BE2C (cell line): ENCODE results near the gene ADGRL3.
A peak's percentile ranks its signal among the peaks of the same experiment; 100 is the strongest.

Experiments used
- DNase-seq: peaks from one replicate; pipeline ENCODE4 v3.0.0-alpha.2; 2020
- H3K27me3 ChIP-seq: fragments of 250-450 bp; sonication (Bioruptor Pico); 2 replicates; pipeline ENCODE4 v1.5.1; 2020; ENCODE audit warnings: mild to moderate bottlenecking
- H3K36me3 ChIP-seq: fragments of 250-450 bp; sonication (Bioruptor Pico); 2 replicates; pipeline ENCODE4 v1.5.1; 2020; ENCODE audit warnings: mild to moderate bottlenecking
- H3K4me1 ChIP-seq: fragments of 250-450 bp; sonication (Bioruptor Pico); 2 replicates; pipeline ENCODE4 v1.5.1; 2020
- H3K4me3 ChIP-seq: 2 replicates; pipeline ENCODE4 v1.5.1; 2011; ENCODE audit warnings: low read depth, low read length
- H3K9me3 ChIP-seq: fragments of 250-450 bp; sonication (Bioruptor Pico); 2 replicates; pipeline ENCODE4 v1.5.1; 2020
- TF ChIP-seq, protein P1 (sequence below): IDR thresholded peaks from 2 replicates; pipeline ENCODE4 v1.5.1; 2012; ENCODE audit warnings: mild to moderate bottlenecking, low read depth, low read length

The ADGRL3 gene

DNA sequence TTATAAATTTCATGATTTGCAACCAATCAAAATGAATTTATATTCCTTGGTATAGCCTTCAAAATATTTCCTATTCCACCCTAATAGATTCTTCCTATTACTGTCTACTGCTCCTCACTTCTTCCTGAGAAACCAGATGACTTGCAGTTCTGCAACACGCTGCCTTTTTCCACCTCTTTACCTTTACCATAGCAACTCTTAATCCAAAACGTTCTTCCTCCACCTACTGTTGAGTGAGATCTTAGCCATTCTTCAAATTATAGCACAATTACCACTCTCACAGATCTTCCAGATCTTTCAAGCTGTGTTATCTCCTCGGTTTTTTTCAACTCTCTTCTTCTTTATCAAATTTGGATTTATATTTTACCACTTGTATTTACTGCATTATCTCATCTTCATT is 289.8 kb downstream of the ADGRL3 start:
- Histone ChIP-seq H3K36me3 (no peaks in the 10 kb centered on the region), H3K9me3 (no peaks in the 10 kb centered on the region), H3K27me3 (no peaks in the 10 kb centered on the region), H3K4me3 (no peak overlapping the region), H3K4me1 (no peaks in the 10 kb centered on the region)
- TF ChIP-seq, protein P1, sequence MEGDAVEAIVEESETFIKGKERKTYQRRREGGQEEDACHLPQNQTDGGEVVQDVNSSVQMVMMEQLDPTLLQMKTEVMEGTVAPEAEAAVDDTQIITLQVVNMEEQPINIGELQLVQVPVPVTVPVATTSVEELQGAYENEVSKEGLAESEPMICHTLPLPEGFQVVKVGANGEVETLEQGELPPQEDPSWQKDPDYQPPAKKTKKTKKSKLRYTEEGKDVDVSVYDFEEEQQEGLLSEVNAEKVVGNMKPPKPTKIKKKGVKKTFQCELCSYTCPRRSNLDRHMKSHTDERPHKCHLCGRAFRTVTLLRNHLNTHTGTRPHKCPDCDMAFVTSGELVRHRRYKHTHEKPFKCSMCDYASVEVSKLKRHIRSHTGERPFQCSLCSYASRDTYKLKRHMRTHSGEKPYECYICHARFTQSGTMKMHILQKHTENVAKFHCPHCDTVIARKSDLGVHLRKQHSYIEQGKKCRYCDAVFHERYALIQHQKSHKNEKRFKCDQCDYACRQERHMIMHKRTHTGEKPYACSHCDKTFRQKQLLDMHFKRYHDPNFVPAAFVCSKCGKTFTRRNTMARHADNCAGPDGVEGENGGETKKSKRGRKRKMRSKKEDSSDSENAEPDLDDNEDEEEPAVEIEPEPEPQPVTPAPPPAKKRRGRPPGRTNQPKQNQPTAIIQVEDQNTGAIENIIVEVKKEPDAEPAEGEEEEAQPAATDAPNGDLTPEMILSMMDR: no peak
- DNase-seq: no peak

DNA sequence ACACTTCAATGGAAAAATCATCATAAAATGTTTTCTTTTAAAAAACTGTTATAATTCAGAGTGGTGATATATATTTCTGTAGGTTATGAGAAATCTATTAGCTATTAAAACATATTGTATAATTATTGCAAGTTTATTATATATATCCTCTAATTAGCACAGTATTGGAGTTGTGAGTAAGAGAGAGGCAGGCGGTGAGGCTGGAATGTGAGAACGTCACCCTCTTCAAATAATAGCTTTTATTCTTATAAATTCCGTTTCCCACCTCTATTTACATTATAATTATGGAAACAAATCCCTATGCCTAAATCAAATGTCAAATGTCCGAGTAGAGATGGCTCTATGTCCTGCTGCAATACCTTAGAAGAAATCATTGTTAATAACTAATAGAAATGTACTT is 292.9 kb downstream of the ADGRL3 start:
- no peak for DNase-seq
- no peaks in the 10 kb centered on the region for H3K36me3 ChIP-seq
- no peak overlapping the region for H3K4me3 ChIP-seq
- TF ChIP-seq, protein P1: no peak
- H3K9me3 ChIP-seq: no peaks in the 10 kb centered on the region
- no peaks in the 10 kb centered on the region for H3K4me1 ChIP-seq
- no peaks in the 10 kb centered on the region for H3K27me3 ChIP-seq

DNA sequence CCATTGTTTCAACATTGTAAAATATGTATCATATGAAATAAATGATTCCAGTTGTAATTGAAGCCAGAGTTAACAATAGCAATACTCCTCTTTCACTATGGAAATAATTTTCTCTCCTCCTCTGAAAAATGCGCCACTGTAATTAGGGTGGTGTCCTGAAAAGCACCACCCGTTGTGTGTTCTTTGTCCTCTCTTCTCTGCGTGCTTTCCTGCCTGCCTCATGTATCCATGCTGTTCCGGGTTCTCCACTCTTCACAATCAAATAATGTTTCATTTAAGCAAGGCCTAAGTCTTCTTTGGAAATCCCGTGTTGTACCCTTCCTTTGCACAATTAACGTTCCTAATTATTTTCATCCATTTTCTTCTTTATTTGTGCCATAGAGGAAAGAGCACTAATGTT is 293.3 kb downstream of the ADGRL3 start:
- Histone ChIP-seq H3K4me3 (no peak overlapping the region), H3K36me3 (no peaks in the 10 kb centered on the region), H3K27me3 (no peaks in the 10 kb centered on the region), H3K4me1 (no peaks in the 10 kb centered on the region), H3K9me3 (no peaks in the 10 kb centered on the region)
- TF ChIP-seq, protein P1: no peak
- DNase-seq: no peak

DNA sequence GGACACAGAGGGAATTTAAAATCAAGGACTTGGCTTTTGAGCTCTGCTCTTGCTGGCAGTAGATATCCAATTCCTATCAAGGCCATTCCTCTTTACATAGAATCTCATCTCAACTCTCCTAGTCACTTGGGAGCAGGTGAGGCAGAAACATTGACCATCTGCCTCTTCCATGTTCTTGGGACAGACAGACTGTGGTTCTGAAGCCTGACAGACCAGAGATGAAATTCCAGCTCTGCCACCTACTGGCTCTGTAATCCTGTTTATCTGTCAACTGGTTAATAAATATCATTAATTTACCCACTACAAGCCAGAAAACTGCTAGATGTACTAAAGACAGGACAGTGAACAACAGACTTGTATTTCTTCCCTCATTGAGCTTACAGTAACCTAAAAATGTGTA is 300.8 kb downstream of the ADGRL3 start:
- no peak overlapping the region for H3K4me3 ChIP-seq
- H3K4me1 ChIP-seq: peaks cover 6% of the 10 kb centered on the region; the same call in 1 of the 2 replicates
- no peaks in the 10 kb centered on the region for H3K36me3 ChIP-seq
- DNase-seq: peak; percentile 8
- H3K9me3 ChIP-seq: no peaks in the 10 kb centered on the region; the same call in 1 of the 2 replicates
- H3K27me3 ChIP-seq: no peaks in the 10 kb centered on the region
- TF ChIP-seq, protein P1: peak; percentile 33

DNA sequence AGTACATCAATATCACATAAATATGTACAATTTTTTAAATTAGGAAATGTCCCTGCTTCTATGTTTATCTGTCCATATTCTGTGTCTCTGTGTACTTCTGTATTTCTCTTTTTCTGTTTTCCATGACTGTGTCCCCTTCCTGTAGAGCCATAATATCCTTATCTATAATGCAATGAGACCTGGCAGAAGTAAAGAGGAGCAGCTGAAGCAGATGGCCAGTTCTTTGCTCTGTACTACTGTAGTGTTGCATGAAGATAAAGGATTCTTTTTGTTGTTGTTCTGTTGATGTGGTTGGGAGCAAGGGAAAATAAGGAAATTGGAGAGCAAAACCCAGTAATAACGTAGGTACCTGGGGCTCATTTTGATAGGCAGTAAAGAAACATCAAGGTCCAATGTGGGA is 301.7 kb downstream of the ADGRL3 start:
- peaks cover 6% of the 10 kb centered on the region; the same call in 1 of the 2 replicates for H3K4me1 ChIP-seq
- TF ChIP-seq, protein P1: no peak
- H3K27me3 ChIP-seq: no peaks in the 10 kb centered on the region
- no peak overlapping the region for H3K4me3 ChIP-seq
- no peaks in the 10 kb centered on the region; the same call in 1 of the 2 replicates for H3K9me3 ChIP-seq
- no peaks in the 10 kb centered on the region for H3K36me3 ChIP-seq
- DNase-seq: peak; percentile 29

DNA sequence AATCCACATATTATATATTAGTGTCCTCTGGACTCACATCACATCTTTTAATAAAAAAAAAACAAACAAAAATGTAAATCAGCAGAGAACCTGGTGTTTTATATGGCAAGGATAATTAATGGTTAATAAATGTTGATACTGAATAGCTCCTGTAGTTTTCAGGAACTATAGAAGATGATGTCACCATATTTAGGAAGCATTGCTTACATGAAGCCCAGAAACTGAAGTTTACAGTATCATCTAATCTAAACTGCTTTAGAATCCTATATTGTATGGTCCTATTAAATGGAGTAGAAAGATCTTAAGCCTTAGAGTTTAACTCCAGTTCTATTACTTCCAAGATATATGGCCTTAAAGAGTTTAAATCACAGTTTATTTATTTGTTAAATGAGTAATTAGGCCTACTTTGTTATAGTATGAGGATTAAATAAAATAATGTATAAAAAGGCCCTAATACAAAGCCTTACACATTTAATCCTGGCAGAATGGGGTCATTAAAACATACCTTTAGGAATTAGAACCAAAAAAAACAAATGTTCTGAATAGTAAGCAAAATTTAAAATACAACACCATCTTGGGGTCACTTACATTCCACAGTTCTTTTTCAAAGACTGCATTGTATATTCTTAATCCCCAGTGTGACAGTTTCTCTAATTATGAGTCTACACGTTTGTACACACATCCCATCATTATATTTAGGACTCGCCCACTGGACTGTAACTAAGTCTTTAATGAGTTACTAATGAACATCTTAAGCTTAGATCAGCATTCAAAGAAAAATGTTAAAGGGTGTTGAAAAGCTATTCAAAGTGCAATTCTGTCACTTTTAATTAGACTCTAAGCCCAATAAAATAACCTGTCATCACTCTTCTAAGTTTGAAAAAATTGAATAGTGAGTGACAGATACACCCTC is 305.9 kb downstream of the ADGRL3 start:
- Histone ChIP-seq H3K36me3 (no peaks in the 10 kb centered on the region), H3K27me3 (no peaks in the 10 kb centered on the region), H3K4me3 (no peak overlapping the region), H3K9me3 (no peaks in the 10 kb centered on the region; the same call in 1 of the 2 replicates), H3K4me1 (peaks cover 6% of the 10 kb centered on the region; the same call in 1 of the 2 replicates)
- TF ChIP-seq, protein P1: no peak
- no peak for DNase-seq
